Endodermal cell (in vitro differentiated cells): ENCODE data around the gene ATG10. TPM values are rescaled to one million over a fixed set of nuclear protein-coding genes. Genes with fewer than 3 reads are reported as not detected.
"Not testable (repeated sequence)": the region's sequence is repeated elsewhere in the genome, so short reads cannot be mapped to it uniquely, and the experiment has no call there.

ENCODE experiments used
- DNase-seq: peaks from one replicate; pipeline ENCODE4 v3.0.0-alpha.2; 2017
- H3K27ac ChIP-seq: 2 replicates; pipeline ENCODE4 v1.5.1; 2013; ENCODE audit warnings: mild to moderate bottlenecking, low read depth, low read length, moderate library complexity
- H3K27me3 ChIP-seq: 2 replicates; pipeline ENCODE4 v1.6.1; 2013; ENCODE audit warnings: mild to moderate bottlenecking, low read length, moderate library complexity; ENCODE audit not compliant: insufficient read depth, control insufficient read depth, poor library complexity, severe bottlenecking
- H3K36me3 ChIP-seq: 2 replicates; pipeline ENCODE4 v1.7.0; 2013; ENCODE audit warnings: mild to moderate bottlenecking, low read length, moderate library complexity; ENCODE audit not compliant: control insufficient read depth, insufficient read depth
- H3K4me1 ChIP-seq: one replicate; pipeline ENCODE4 v1.7.0; 2013; ENCODE audit warnings: low read length; ENCODE audit not compliant: control insufficient read depth, insufficient read depth
- H3K4me3 ChIP-seq: 2 replicates; pipeline ENCODE4 v1.5.1; 2013; ENCODE audit warnings: mild to moderate bottlenecking, low read length, moderate library complexity
- H3K9ac ChIP-seq: 2 replicates; pipeline ENCODE4 v1.6.1; 2013; ENCODE audit warnings: mild to moderate bottlenecking, low read length, moderate library complexity; ENCODE audit not compliant: poor library complexity, severe bottlenecking; ENCODE audit errors: extremely low read depth
- H3K9me3 ChIP-seq: 2 replicates; pipeline ENCODE4 v1.6.1; 2013; ENCODE audit warnings: mild to moderate bottlenecking, low read length, moderate library complexity; ENCODE audit not compliant: control insufficient read depth
- H3K27ac Mint-ChIP-seq: 2 replicates; pipeline ENCODE4 v1.8.0; 2020; ENCODE audit warnings: mixed read lengths
- H3K27me3 Mint-ChIP-seq: 2 replicates; pipeline ENCODE4 v1.8.0; 2021; ENCODE audit warnings: mild to moderate bottlenecking, mixed read lengths; ENCODE audit not compliant: insufficient read depth
- H3K36me3 Mint-ChIP-seq: 2 replicates; pipeline ENCODE4 v1.8.0; 2020; ENCODE audit warnings: low read depth, mixed read lengths
- H3K4me1 Mint-ChIP-seq: 2 replicates; pipeline ENCODE4 v1.8.0; 2020; ENCODE audit warnings: mixed read lengths
- H3K4me3 Mint-ChIP-seq: 2 replicates; pipeline ENCODE4 v1.8.0; 2020; ENCODE audit warnings: mild to moderate bottlenecking, moderate library complexity, mixed read lengths
- H3K9me3 Mint-ChIP-seq: 2 replicates; pipeline ENCODE4 v1.8.0; 2020; ENCODE audit warnings: mild to moderate bottlenecking, mixed read lengths
- CTCF ChIP-seq: fragments of 200-600 bp; sonication (generic); conservative IDR thresholded peaks from 2 replicates; pipeline ENCODE4 v1.5.0; 2021; ENCODE audit warnings: antibody characterized with exemption, mild to moderate bottlenecking
- WGBS, 2 experiments: methylation state at CpG; one replicate each; pipeline versions ENCODE4 v1.1.5 to v1.1.7; 2013; ENCODE audit warnings: missing lambda C conversion rate in 2 of 2, mixed read lengths in 1 of 2; ENCODE audit not compliant: insufficient coverage in 1 of 2, insufficient read length in 1 of 2; 5-methylcytosine and 5-hydroxymethylcytosine counted together
- total RNA-seq, 2 donors: library from RNA; stranded (reverse); fragmentation: NEBNext Ultra II Directional in 1 of 2; extraction: Animal tissue kit (Norgen Biotek cat#: 25700) in 1 of 2; gene quantifications; 2 replicates in 1 of 2; 3 replicates in 1 of 2; pipeline ENCODE4 v1.2.1, GENCODE V29; 2021

ATG10 gene
- total RNA-seq, 2 donors from 2014 or later: 17.9 to 22.6 TPM

- Mint-ChIP-seq H3K27me3 (no peaks in the 10 kb centered on the region), H3K27ac (no peak overlapping the region), H3K9me3 (peaks cover 7% of the 10 kb centered on the region), H3K4me3 (no peak overlapping the region), H3K36me3 (peaks cover 6% of the 10 kb centered on the region), H3K4me1 (peaks cover 9% of the 10 kb centered on the region)
- 72 to 75% methylated on average over 3 to 4 of the region's 4 CpGs for WGBS, 2 experiments
- no peak overlapping the region for H3K4me3 ChIP-seq
- no peaks in the 10 kb centered on the region for H3K4me1 ChIP-seq
- peak; percentile 75 for DNase-seq
- H3K36me3 ChIP-seq: no peaks in the 10 kb centered on the region
- H3K9ac ChIP-seq: no peak overlapping the region
- H3K9me3 ChIP-seq: no peaks in the 10 kb centered on the region
- H3K27me3 ChIP-seq: no peaks in the 10 kb centered on the region
- H3K27ac ChIP-seq: peak overlapping the region; percentile 52
- TF ChIP-seq CTCF: no peak
These were observed 59.6 kb downstream of the ATG10 start for GRCh38 chr5:82031220-82032119.

DNA sequence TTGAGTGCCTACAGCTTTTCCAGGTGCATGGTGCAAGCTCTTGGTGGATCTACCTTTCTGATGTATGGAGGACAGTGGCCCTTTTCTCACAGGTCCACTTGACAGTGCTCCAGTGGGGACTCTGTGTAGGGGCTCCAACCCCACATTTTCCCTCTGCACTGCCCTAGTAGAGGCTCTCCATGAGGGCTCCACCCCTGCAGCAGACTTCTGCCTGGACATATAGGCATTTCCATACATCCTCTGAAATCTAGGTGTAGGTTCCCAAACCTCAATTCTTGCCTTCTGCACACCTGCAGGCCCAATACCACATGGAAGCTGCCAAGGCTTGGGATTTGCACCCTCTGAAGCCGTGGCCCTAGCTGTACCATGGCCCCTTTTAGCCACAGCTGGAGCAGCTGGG is 71.1 kb downstream of the ATG10 start:
- not testable (repeated sequence) for H3K27me3 Mint-ChIP-seq, H3K27me3 ChIP-seq, H3K36me3 ChIP-seq, H3K9ac ChIP-seq, H3K4me3 Mint-ChIP-seq, H3K27ac Mint-ChIP-seq, H3K4me3 ChIP-seq, H3K4me1 ChIP-seq, H3K27ac ChIP-seq, DNase-seq, H3K4me1 Mint-ChIP-seq
- H3K9me3 Mint-ChIP-seq: peaks cover 37% of the 10 kb centered on the region
- WGBS, 2 experiments: 86 to 96% methylated on average over 1 of the region's 1 CpG
- peaks cover 24% of the 10 kb centered on the region for H3K9me3 ChIP-seq
- peaks cover 36% of the 10 kb centered on the region for H3K36me3 Mint-ChIP-seq

GRCh38 chr5:82044010-82044409 is 72.2 kb downstream of the ATG10 start:
- H3K4me1 ChIP-seq: no peaks in the 10 kb centered on the region
- H3K27ac ChIP-seq: no peak overlapping the region
- Mint-ChIP-seq H3K27ac (no peak overlapping the region), H3K27me3 (no peaks in the 10 kb centered on the region), H3K4me3 (no peak overlapping the region), H3K9me3 (peaks cover 36% of the 10 kb centered on the region), H3K36me3 (peaks cover 35% of the 10 kb centered on the region), H3K4me1 (no peaks in the 10 kb centered on the region)
- no peaks in the 10 kb centered on the region for H3K27me3 ChIP-seq
- no peak for TF ChIP-seq CTCF
- peaks cover 6% of the 10 kb centered on the region for H3K36me3 ChIP-seq
- WGBS, 2 experiments: 91 to 100% methylated on average over 2 of the region's 2 CpGs
- H3K9ac ChIP-seq: no peak overlapping the region
- H3K9me3 ChIP-seq: peaks cover 24% of the 10 kb centered on the region
- H3K4me3 ChIP-seq: no peak overlapping the region
- no peak for DNase-seq
